HepG2 (cell line): ENCODE data around the gene TMEM233. TPM values are rescaled to one million over a fixed set of nuclear protein-coding genes. Genes with fewer than 3 reads are reported as not detected.

ENCODE experiments used
- ATAC-seq: fragments of 200-7000 bp; cut with Tn5 transposase; 3 replicates; pipeline ENCODE4 v1.9.1; 2020; ENCODE audit warnings: mild to moderate bottlenecking, moderate library complexity
- BruUV-seq: library from RNA; stranded (reverse); fragments of 400-500 nt; replicated peaks from 2 replicates; lab custom pipeline; 2021; lab: Mats Ljungman, UMichigan
- CTCF ChIA-PET: fragments of 300-600 bp; formaldehyde crosslinking; extraction: SDS; loops from one replicate; lab custom pipeline; 2021; ENCODE audit warnings: low total read pairs, inconsistent platforms, low intra/inter-chr PET ratio; lab: Yijun Ruan, JAX
- POLR2A ChIA-PET: fragments of 350-600 bp; sonication (Branson Sonifier 250); formaldehyde crosslinking; loops from one replicate; lab custom pipeline; 2020; ENCODE audit warnings: antibody characterized with exemption, inconsistent platforms; lab: Yijun Ruan, JAX
- DNase-seq: peaks from one replicate; pipeline ENCODE4 v3.0.0-alpha.2; 2015; ENCODE audit warnings: low spot score
- FAIRE-seq: peaks from 3 replicates; lab custom pipeline; 2011; peaks lifted over from hg19 to GRCh38; lab: Jason Lieb, UNC
- H2AFZ ChIP-seq: one replicate; pipeline ENCODE4 v1.6.1; 2011; ENCODE audit warnings: low read length, inconsistent platforms
- H3K27ac ChIP-seq: fragments of 300-600 bp; 3 replicates; pipeline ENCODE4 v1.8.0; 2011; ENCODE audit warnings: mixed run types, mild to moderate bottlenecking, mixed read lengths, low read length, inconsistent platforms; ENCODE audit not compliant: insufficient read depth; ENCODE audit errors: extremely low read length
- H3K27me3 ChIP-seq, 2 experiments: fragments of 200-600 bp in 1 of 2; 2 replicates in 1 of 2; 3 replicates in 1 of 2; pipeline versions ENCODE4 v1.6.0 to v1.8.0; 2011; ENCODE audit warnings: low read length in 2 of 2, mild to moderate bottlenecking in 2 of 2, moderate library complexity in 2 of 2, inconsistent platforms in 1 of 2; ENCODE audit not compliant: insufficient read depth in 2 of 2, control insufficient read depth in 1 of 2
- H3K36me3 ChIP-seq, 2 experiments: fragments of 200-600 bp in 1 of 2; replicated peaks in 1 of 2; 2 replicates in 1 of 2; 3 replicates in 1 of 2; pipeline versions ENCODE4 v1.5.1 to v1.8.0; 2011; ENCODE audit warnings: low read length in 2 of 2, inconsistent platforms in 1 of 2; ENCODE audit not compliant: insufficient read depth in 2 of 2, control insufficient read depth in 1 of 2
- H3K4me1 ChIP-seq: 2 replicates; pipeline ENCODE4 v1.5.1; 2012; ENCODE audit warnings: low read length, inconsistent platforms; ENCODE audit not compliant: insufficient read depth
- H3K4me2 ChIP-seq: 2 replicates; pipeline ENCODE4 v1.6.0; 2011; ENCODE audit warnings: low read depth, low read length, inconsistent platforms
- H3K4me3 ChIP-seq, 3 experiments: fragments of 200-600 bp in 1 of 3; sonication (generic), shearing (Covaris generic) in 1 of 3; replicated peaks in 1 of 3; 2 replicates each; pipeline ENCODE4 v1.5.1; 2011 to 2016; ENCODE audit warnings: low read length in 3 of 3, inconsistent platforms in 2 of 3, low read depth in 2 of 3, mild to moderate bottlenecking in 2 of 3, control low read depth in 1 of 3, mixed read lengths in 1 of 3; ENCODE audit not compliant: insufficient read depth in 1 of 3
- H3K79me2 ChIP-seq: one replicate; pipeline ENCODE4 v1.6.1; 2011; ENCODE audit warnings: low read length, inconsistent platforms; ENCODE audit not compliant: insufficient read depth
- H3K9ac ChIP-seq: 2 replicates; pipeline ENCODE4 v1.6.0; 2011; ENCODE audit warnings: mild to moderate bottlenecking, low read depth, low read length, inconsistent platforms; ENCODE audit not compliant: insufficient read depth
- H3K9me3 ChIP-seq: 2 replicates; pipeline ENCODE4 v1.5.1; 2012; ENCODE audit warnings: mild to moderate bottlenecking, low read length
- H4K20me1 ChIP-seq: 2 replicates; pipeline ENCODE4 v1.6.0; 2011; ENCODE audit warnings: inconsistent platforms, mild to moderate bottlenecking, low read length, moderate library complexity; ENCODE audit not compliant: insufficient read depth
- FOXM1 ChIP-seq: sonication (generic); formaldehyde crosslinking; IDR thresholded peaks from 2 replicates; pipeline ENCODE4 v1.5.0; 2020; ENCODE audit warnings: missing genetic modification reagents
- GZF1 ChIP-seq: sonication (generic); formaldehyde crosslinking; IDR thresholded peaks from 2 replicates; pipeline ENCODE4 v1.5.1; 2020; ENCODE audit warnings: mild to moderate bottlenecking, missing genetic modification reagents
- KAT8 ChIP-seq: IDR thresholded peaks from 2 replicates; pipeline ENCODE4 v1.6.1; 2016; ENCODE audit warnings: missing genetic modification reagents, missing compliant biosample characterization
- KLF15 ChIP-seq: sonication (generic); formaldehyde crosslinking; IDR thresholded peaks from 2 replicates; pipeline ENCODE4 v1.8.1; 2023; ENCODE audit warnings: borderline replicate concordance, mild to moderate bottlenecking, inconsistent platforms, missing genetic modification reagents, mixed read lengths
- SIX1 ChIP-seq: sonication (generic); formaldehyde crosslinking; IDR thresholded peaks from 2 replicates; pipeline ENCODE4 v1.4.0; 2020; ENCODE audit warnings: missing genetic modification reagents, borderline replicate concordance
- YEATS4 ChIP-seq: sonication (generic); formaldehyde crosslinking; IDR thresholded peaks from 2 replicates; pipeline ENCODE4 v1.4.0; 2020; ENCODE audit warnings: missing genetic modification reagents, borderline replicate concordance
- ZBTB20 ChIP-seq: sonication (generic); formaldehyde crosslinking; IDR thresholded peaks from 2 replicates; pipeline ENCODE4 v1.8.1; 2023; ENCODE audit warnings: missing genetic modification reagents, low read depth, mild to moderate bottlenecking, borderline replicate concordance
- ZNF124 ChIP-seq: sonication (generic); formaldehyde crosslinking; IDR thresholded peaks from 2 replicates; pipeline ENCODE4 v1.4.0; 2020; ENCODE audit warnings: missing genetic modification reagents
- ZNF264 ChIP-seq: sonication (generic); formaldehyde crosslinking; IDR thresholded peaks from 2 replicates; pipeline ENCODE4 v1.4.0; 2020; ENCODE audit warnings: missing genetic modification reagents
- ZNF451 ChIP-seq: sonication (generic); formaldehyde crosslinking; IDR thresholded peaks from 2 replicates; pipeline ENCODE4 v1.5.0; 2020; ENCODE audit warnings: mild to moderate bottlenecking, missing genetic modification reagents
- ZNF7 ChIP-seq: IDR thresholded peaks from 2 replicates; pipeline ENCODE4 v1.6.1; 2016; ENCODE audit warnings: missing biosample characterization, missing genetic modification reagents
- ZNF839 ChIP-seq: sonication (generic); formaldehyde crosslinking; IDR thresholded peaks from 2 replicates; pipeline ENCODE4 v1.4.0; 2020; ENCODE audit warnings: missing genetic modification reagents, mild to moderate bottlenecking, borderline replicate concordance
- ZSCAN25 ChIP-seq: sonication (generic); formaldehyde crosslinking; IDR thresholded peaks from 2 replicates; pipeline ENCODE4 v1.8.0; 2022; ENCODE audit warnings: mild to moderate bottlenecking, missing genetic modification reagents
- WGBS: methylation state at CpG from one replicate; pipeline ENCODE4 v1.1.6; 2017; ENCODE audit warnings: low lambda C conversion rate; 5-methylcytosine and 5-hydroxymethylcytosine counted together
- in situ Hi-C: cut with HindIII; loops from 2 replicates; pipeline ENCODE4 v1.10.0; 2017; ENCODE audit warnings: low pct_unique_long_range_greater_than_20kb; ENCODE audit not compliant: extremely low pct_ligation_motif_present
- intact Hi-C: fragments of 100-400 bp; cut with micrococcal nuclease; formaldehyde crosslinking; loops from one replicate; pipeline ENCODE4 v1.10.0; 2022; ENCODE audit not compliant: unreplicated experiment
- polyA plus RNA-seq, 8 experiments: library from polyadenylated mRNA; depleted of rRNA in 3 of 8; stranded (reverse) in 7 of 8; unstranded in 1 of 8; fragments of >200 nt; fragmentation: Illumina TruSeq in 4 of 8; extraction: Trizol in 4 of 8; gene quantifications; 2 replicates each; pipeline versions ENCODE4 v1.2.1 to v1.2.3, GENCODE V29; 2011 to 2016; ENCODE audit warnings: low read depth in 4 of 8, missing spikeins in 1 of 8, mixed read lengths in 1 of 8; ENCODE audit not compliant: insufficient read depth in 1 of 8
- total RNA-seq, 5 experiments: library from RNA; depleted of rRNA; stranded (reverse); fragments of >200 nt; fragmentation: Illumina TruSeq; extraction: Trizol; gene quantifications; 2 replicates each; pipeline ENCODE4 v1.2.3, GENCODE V29; 2016; ENCODE audit warnings: low read depth in 1 of 5
- TF ChIP-seq, protein P1 (sequence below): sonication (generic); formaldehyde crosslinking; IDR thresholded peaks from 2 replicates; pipeline ENCODE4 v1.8.0; 2022; ENCODE audit warnings: mild to moderate bottlenecking, missing genetic modification reagents; ENCODE audit not compliant: insufficient replicate concordance

TMEM233 gene
- total and polyA plus RNA-seq, 2 of the 13 experiments (the other 11 are each of a cell fraction or from before 2014, with no cell fraction given), result 0.03 TPM; not detected in 1

DNA sequence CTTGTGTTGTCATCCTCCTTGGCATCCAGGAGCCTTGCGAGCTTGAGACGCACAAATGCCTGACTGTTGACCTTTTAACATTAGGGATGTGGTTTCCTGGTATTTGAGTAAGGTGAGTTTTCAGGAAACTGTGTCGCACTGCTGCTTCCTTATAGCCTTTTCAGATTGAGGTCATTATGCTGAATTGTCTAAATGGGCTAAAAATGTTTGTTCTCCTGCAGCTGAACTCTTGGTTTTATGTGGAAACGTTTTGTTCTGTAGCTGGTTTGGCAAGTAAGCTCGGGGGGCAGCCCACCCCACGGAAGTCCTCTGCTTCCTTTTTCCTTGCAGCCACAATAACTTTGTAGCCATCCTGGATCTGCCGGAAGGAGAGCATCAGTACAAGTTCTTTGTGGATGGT lies 80.1 kb downstream of the TMEM233 start (continued):
- TF ChIP-seq ZBTB20 (CRISPR knock-in tag) (no peak), YEATS4 (CRISPR knock-in tag) (no peak), KLF15 (CRISPR knock-in tag) (no peak), ZNF451 (CRISPR knock-in tag) (no peak), KAT8 (CRISPR knock-in tag) (no peak), GZF1 (CRISPR knock-in tag) (no peak)
- TF ChIP-seq, all 625 proteins: peak for 0

DNA sequence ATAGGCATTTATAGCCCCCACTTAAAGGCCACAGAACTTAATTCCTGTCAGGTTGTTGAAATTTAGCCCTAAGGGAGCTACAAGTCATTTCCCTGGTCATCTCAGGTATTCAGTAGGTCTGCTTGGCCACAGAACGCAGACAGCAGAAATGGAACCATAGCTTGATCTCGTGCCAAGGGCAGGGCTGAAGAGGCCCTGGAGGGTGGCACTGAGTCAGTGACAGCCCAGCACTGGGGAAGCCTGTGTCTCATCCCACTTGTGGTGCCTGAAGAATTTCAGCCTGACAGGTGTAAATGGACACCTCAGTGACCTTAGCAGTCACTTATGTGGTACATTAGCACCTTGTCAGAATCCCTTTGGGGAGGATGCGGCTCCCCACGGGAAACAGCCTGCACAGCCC lies 81.0 kb downstream of the TMEM233 start:
- DNase-seq (no peak), ATAC-seq (no peak), FAIRE-seq (no peak)
- no peak overlapping the region for H3K9ac ChIP-seq
- peaks cover 36 to 89% of the 10 kb centered on the region in 2 experiments for H3K36me3 ChIP-seq
- H3K79me2 ChIP-seq, result peaks cover 4% of the 10 kb centered on the region
- H3K9me3 ChIP-seq, result no peaks in the 10 kb centered on the region
- ChIA-PET CTCF (no interaction called here), POLR2A (interaction anchor here (2.3 kb wide), 1 partner anchor 9 kb away, joined by 6 read pairs; no protein-coding TSS in a partner anchor)
- H3K4me3 ChIP-seq, result no peak overlapping the region
- in situ Hi-C loops (no loop called here), intact Hi-C loops (no loop called here)
- H4K20me1 ChIP-seq, result peaks cover 11% of the 10 kb centered on the region
- H3K27me3 ChIP-seq, result no peaks in the 10 kb centered on the region
- 100% methylated on average over 2 of the region's 4 CpGs for WGBS
- H3K27ac ChIP-seq, result no peak overlapping the region
- no peak overlapping the region for H3K4me2 ChIP-seq
- H3K4me1 ChIP-seq, result peaks cover 31% of the 10 kb centered on the region
- H2AFZ ChIP-seq, result no peak overlapping the region
- no TSS peak for BruUV-seq
- TF ChIP-seq FOXM1 (CRISPR knock-in tag), result no peak
- TF ChIP-seq ZNF124, result no peak

DNA sequence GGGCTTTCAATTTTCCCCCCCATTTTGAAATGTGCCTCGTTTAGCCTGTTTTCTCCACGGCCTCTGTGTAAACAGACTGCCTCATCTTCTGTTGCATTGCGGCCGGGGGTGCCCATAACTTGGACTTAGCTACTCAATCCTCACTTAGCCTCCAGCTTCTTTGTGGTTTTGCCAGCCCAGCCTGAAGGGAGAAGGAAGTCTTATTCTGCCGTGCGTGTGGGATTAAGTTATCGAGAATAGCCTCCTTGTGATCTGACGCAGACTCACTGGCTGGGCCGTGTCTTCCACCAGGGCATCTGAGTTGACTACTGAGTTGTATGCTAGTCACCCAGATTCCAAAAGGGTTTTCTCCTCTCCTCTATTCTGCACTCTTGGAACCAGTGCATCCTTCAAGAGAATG lies 82.4 kb downstream of the TMEM233 start:
- CTCF ChIA-PET, result no interaction called here
- Histone ChIP-seq H3K4me3 (no peak overlapping the region), H3K4me1 (peaks cover 31% of the 10 kb centered on the region), H3K27me3 (no peaks in the 10 kb centered on the region), H3K4me2 (no peak overlapping the region), H3K79me2 (peaks cover under 1% of the 10 kb centered on the region), H3K27ac (no peak overlapping the region), H3K9me3 (no peaks in the 10 kb centered on the region), H4K20me1 (0 out of 2 replicates have a peak, but pooled peaks cover 2% of the 10 kb centered on the region), H2AFZ (no peak overlapping the region), H3K9ac (no peak overlapping the region), H3K36me3 (peaks cover 43 to 97% of the 10 kb centered on the region in 2 experiments)
- no peak for ATAC-seq
- BruUV-seq, result no TSS peak
- POLR2A ChIA-PET, result no interaction called here
- intact Hi-C loops, result no loop called here
- TF ChIP-seq, protein P1, sequence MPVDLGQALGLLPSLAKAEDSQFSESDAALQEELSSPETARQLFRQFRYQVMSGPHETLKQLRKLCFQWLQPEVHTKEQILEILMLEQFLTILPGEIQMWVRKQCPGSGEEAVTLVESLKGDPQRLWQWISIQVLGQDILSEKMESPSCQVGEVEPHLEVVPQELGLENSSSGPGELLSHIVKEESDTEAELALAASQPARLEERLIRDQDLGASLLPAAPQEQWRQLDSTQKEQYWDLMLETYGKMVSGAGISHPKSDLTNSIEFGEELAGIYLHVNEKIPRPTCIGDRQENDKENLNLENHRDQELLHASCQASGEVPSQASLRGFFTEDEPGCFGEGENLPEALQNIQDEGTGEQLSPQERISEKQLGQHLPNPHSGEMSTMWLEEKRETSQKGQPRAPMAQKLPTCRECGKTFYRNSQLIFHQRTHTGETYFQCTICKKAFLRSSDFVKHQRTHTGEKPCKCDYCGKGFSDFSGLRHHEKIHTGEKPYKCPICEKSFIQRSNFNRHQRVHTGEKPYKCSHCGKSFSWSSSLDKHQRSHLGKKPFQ, result no peak
- TF ChIP-seq ZNF7 (CRISPR knock-in tag) (no peak), ZNF264 (CRISPR knock-in tag) (no peak), SIX1 (no peak), ZSCAN25 (CRISPR knock-in tag) (no peak), ZNF839 (CRISPR knock-in tag) (no peak)
- in situ Hi-C loops, result no loop called here
- 94% methylated on average over 9 of the region's 9 CpGs for WGBS
- FAIRE-seq, result no peak
- no peak for DNase-seq
